G401.6 (cell line): Measurements from ENCODE around the gene DNAL1.
A peak's percentile ranks its signal among the peaks of the same experiment; 100 is the strongest.
"Not testable (repeated sequence)": the region's sequence is repeated elsewhere in the genome, so short reads cannot be mapped to it uniquely, and the experiment has no call there.

ENCODE experiments used
- FAIRE-seq: peaks from 2 replicates; lab custom pipeline; 2012; peaks lifted over from hg19 to GRCh38; lab: Jason Lieb, UNC

DNAL1 gene

GRCh38 chr14:73640796-73641365 is 3.9 kb upstream of the DNAL1 start:
- no peak for FAIRE-seq

- FAIRE-seq = no peak
These were observed 443 bp downstream of the DNAL1 start for GRCh38 chr14:73645248-73645610.

- no peak for FAIRE-seq
These were observed 6.2 kb downstream of the DNAL1 start for GRCh38 chr14:73651005-73651404.

GRCh38 chr14:73655851-73656250 is 11.1 kb downstream of the DNAL1 start:
- FAIRE-seq = no peak

- FAIRE-seq = not testable (repeated sequence)
These were observed 14.4 kb downstream of the DNAL1 start for GRCh38 chr14:73659202-73659601.

GRCh38 chr14:73660511-73660910 is 15.7 kb downstream of the DNAL1 start:
- no peak for FAIRE-seq

- no peak for FAIRE-seq
These were observed 17.1 kb downstream of the DNAL1 start for GRCh38 chr14:73661872-73662271.

- peak; percentile 93 for FAIRE-seq
These were observed 17.7 kb downstream of the DNAL1 start for GRCh38 chr14:73662487-73662943.

GRCh38 chr14:73663548-73664212 is 18.9 kb downstream of the DNAL1 start:
- no peak for FAIRE-seq

- FAIRE-seq = no peak
These were observed 20.3 kb downstream of the DNAL1 start for GRCh38 chr14:73665130-73665529.

GRCh38 chr14:73666583-73666982 is 21.8 kb downstream of the DNAL1 start:
- FAIRE-seq = no peak

GRCh38 chr14:73667854-73668253 is 23.1 kb downstream of the DNAL1 start:
- FAIRE-seq = no peak

- no peak for FAIRE-seq
These were observed 30.2 kb downstream of the DNAL1 start for GRCh38 chr14:73674986-73675385.

- FAIRE-seq = no peak
These were observed 33.9 kb downstream of the DNAL1 start for GRCh38 chr14:73678698-73679097.

- FAIRE-seq = no peak
These were observed 36.0 kb downstream of the DNAL1 start for GRCh38 chr14:73680821-73681220.

GRCh38 chr14:73684627-73685026 is 39.8 kb downstream of the DNAL1 start:
- no peak for FAIRE-seq

- FAIRE-seq = no peak
These were observed 40.5 kb downstream of the DNAL1 start for GRCh38 chr14:73685328-73685727.

GRCh38 chr14:73686901-73687300 is 42.1 kb downstream of the DNAL1 start:
- no peak for FAIRE-seq

GRCh38 chr14:73694083-73694482 is 49.3 kb downstream of the DNAL1 start:
- FAIRE-seq = no peak

GRCh38 chr14:73695082-73695481 is 50.3 kb downstream of the DNAL1 start:
- FAIRE-seq = no peak

GRCh38 chr14:73695997-73696396 is 51.2 kb downstream of the DNAL1 start:
- FAIRE-seq = peak; percentile 31

GRCh38 chr14:73696466-73697400 is 51.9 kb downstream of the DNAL1 start:
- FAIRE-seq = no peak

- no peak for FAIRE-seq
These were observed 55.5 kb downstream of the DNAL1 start for GRCh38 chr14:73700325-73700724.
